Inferior parietal cortex (tissue), 1 donor: Measurements from ENCODE around the gene RPL18A.

Experiments used
- DNase-seq: peaks from one replicate; pipeline ENCODE4 v3.0.0-alpha.2; 2016; ENCODE audit errors: extremely low spot score

Gene RPL18A

DNA sequence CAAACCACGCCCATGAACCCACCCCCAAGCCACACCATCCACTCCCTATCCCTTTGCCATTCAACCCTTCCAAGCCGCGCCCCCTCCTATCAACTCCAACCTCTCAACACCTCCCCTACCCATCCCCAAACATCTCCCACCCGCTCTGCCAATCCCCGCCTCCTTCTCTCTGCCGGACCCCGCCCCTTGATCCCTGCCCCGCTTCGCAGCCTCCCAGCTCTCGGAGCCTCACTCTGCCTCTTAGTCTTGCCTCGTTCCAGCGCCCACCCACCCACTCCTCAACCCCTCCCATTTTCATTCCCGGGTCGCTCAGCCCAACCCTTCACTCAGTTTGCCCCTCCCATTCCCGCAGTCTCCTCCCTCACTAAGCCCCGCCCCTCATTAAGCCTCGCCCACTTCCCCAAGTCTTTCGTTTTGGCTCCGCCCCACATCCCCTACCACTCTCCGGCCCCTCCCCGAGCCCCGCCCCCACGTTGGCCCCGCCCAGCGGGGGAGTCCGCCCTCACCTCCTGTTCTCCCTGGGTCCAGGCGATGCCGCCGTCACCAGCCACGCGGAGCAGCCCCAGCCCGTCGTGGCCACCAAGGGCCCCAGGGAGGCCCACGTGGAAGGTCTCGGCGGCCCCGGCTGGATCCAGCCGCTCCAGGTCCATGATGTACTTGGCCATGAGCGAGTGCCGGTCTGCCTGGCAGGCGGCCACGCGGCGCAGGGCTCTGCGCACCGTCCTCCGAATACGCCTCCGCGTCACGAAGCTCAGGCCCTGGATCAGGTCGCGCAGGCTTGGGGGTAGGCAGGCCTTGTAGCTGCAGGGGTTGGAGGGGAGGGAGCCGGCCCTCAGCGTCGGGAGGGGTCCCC lies 17.7 kb upstream of the RPL18A start:
- peak; percentile 37 for DNase-seq

DNA sequence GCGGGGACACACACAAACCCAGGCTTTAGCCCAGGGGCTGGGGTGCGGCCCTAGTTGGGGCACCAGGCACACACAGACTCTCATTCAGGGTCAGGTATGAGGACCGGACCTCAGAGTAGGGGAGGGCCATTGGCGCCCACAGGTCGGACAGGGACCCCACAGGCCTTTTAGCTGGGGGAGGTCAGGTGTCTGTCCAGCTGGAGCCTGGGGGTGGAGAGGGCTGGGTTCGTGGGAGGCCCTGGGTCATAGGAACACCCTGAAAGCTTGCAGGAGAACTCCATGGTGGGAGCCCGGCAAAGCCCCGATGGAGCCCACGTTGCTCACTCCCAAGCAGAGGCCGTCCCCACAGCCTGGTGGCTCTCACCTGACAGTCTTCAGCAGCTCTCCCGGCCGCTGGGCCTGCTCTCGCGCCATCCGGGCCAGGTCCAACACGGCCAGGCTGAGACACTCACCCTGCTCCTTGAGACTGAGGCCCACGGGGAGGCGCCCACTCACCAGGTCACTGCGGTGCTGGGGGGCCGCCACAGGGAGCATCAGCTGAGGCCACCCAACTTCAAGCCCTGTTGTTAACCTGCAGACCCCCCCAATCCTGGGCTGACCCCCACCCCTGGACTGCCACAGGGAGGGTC lies 16.9 kb upstream of the RPL18A start:
- no peak for DNase-seq

DNA sequence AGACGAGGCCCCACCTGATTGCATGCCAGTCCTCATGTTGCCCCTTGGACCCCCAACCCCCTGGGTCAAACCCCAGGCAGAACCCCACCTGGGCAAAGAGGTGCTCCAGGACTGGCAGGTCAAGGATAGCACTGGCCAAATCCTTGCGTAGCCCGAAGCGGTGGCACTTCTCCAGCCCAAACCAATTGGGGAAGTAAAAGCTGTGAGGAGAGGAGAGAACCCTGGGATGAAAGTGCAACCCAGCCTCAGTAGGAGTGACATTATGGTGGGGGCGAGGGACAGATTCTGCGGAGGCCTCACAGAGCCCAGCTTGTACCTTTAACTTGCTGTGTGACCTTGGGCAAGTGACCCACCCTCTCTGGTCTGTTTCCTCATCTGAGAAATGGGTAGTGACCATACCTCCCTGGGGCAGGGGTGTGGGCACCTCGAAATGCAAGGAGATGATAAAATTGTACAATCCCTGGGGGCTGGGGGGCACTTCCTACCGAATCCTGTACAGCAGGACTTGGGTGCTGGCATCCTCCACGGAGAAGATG lies 16.4 kb upstream of the RPL18A start:
- no peak for DNase-seq

DNA sequence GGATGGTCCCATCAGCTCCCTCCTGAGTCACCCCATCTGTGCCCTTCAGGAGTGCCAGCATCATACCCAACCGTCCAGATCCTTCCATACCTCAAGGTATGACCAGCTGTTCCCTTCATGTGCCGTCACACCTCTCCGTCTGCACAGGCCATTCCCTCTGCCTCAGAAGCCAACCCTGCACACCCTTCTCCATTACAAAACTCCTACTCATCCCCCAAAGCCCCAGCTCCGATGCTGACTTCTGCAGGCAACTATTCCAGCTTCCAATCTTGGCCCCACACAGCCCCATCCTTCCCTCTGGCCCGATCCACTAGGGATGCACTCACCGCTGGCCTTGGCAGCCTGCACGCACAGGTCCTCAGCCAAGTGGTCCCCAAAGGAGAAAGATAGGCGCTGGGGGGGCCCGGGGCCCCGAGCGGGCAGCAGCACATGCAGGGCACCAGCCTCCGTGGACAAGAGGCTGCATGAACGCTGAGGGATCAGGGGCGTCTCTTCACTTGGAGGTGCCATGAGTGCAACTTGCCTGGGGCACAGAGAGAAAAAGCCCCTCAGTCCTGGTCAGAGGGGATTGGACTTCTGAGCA lies 15.7 kb upstream of the RPL18A start:
- no peak for DNase-seq

DNA sequence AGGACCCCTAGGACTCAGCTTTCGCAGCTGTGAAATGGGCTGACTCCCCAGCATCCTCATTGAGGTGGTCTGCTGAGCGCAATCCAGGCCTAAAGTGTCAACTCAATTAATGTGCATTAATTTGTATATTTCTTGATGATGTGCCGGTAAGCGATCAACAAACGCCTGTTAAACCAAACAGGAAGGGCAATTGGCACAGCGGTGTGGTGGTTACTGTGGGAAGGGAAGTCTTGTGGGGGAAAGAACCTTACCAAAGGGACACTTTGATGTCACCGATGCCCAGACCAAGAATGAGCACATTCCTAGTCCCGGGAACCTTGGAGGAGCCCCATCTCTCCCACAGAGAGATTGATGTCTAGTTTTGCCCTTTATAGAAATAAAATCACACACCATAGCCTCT lies 13.6 kb upstream of the RPL18A start:
- no peak for DNase-seq

GRCh38 chr19:17847538-17848366 lies 12.0 kb upstream of the RPL18A start, which contains the start of gene JAK3:
Gene JAK3, minus strand, starts transcription at chr19:17847982. Its CDS starts 3,565 bp downstream, at chr19:17844417.
- no peak for DNase-seq

DNA sequence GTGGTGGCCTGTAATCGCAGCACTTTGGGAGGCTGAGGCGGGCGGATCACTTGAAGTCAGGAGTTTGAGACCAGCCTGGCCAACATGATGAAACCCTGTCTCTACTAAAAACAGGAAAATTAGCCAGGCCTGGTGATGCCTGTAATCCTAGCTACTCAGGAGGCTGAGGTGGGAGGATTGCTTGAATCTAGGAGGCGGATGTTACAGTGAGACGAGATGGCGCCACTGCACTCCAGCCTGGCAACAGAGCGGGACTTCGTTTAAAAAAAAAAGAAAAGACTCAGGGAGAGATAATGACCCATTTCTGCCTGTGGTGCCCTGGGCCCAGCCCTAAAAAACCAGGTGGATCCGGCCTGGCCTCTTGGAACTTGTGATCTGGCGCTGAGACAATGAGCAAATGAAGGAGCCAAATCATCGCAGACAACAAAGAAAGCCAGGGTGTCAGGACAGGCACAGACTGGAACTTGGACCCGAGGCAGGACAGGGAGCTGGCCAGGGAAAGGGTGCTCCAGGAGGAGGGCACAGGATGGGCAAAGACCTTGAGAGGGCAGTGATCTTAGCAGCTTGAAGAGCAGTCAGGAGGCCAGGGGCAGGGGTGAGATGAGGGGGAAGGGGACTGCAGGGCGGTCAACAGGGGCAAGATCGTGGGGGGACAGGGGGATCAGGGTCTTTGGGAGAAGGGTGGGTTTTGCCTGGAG lies 11.0 kb upstream of the RPL18A start:
- no peak for DNase-seq

DNA sequence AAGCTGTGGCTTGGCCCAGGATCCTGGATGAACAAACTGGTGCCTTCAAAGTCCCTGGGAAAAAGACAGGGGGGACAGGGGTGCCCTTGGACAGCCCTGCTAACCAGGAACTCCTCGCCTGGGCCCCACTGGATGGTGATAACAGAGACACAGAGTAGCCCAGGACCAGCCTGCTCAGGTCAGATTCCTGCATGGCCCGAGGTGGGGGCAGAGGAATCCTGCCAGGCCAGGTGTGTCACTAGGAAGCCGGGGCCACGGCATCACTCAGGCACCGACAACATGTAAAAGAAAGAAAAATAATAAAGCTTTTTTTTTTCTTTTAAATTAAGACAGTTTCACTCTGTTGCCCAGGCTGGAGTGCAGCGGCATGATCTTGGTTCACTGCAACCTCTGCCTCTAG lies 5.6 kb upstream of the RPL18A start:
- no peak for DNase-seq

DNA sequence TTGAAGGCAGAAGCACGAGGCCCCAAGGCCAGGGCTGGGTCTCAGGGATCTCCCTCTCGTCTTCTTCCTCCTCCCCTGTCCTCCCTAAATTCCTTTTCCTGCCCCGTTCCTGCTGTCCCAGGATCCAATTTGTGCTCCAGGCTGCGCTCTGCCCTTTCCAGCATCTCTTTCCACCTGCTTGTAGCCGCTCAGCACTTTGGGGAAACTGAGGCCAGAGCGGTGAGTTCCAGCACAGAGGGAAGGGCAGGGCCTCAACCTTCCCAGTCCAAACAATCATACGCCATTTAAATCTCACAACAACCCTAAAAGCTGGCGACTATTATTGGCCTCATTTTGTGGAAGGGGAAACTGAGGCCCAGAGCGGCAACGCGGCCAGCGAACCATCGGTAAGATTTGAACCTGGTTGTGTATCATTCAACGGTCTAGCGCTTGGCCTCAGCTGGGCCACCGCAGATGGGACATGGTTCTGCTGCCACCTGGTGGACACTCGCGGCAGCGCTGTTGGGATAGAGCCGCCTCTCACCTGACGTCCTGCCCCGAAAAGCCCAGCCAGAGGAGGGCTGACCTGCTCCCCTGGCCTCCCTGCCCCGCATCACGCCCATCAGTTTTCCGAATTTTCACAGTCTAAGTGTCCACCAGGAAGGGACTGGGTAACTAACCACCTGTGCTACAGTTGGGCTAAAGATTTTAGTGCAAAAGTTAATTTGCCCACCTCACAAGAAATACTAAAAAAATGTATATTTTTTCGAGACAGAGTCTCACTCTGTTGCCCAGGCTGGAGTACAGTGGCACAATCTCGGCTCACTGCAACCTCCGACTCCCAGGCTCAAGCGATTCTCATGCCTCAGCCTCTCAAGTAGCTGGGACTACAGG lies 4.2 kb upstream of the RPL18A start:
- DNase-seq: peak; percentile 85

GRCh38 chr19:17860331-17860992 lies 752 bp downstream of the RPL18A start:
- no peak for DNase-seq

- DNase-seq: no peak
Measured at GRCh38 chr19:17860993-17861360, 1.3 kb downstream of the RPL18A start.

DNA sequence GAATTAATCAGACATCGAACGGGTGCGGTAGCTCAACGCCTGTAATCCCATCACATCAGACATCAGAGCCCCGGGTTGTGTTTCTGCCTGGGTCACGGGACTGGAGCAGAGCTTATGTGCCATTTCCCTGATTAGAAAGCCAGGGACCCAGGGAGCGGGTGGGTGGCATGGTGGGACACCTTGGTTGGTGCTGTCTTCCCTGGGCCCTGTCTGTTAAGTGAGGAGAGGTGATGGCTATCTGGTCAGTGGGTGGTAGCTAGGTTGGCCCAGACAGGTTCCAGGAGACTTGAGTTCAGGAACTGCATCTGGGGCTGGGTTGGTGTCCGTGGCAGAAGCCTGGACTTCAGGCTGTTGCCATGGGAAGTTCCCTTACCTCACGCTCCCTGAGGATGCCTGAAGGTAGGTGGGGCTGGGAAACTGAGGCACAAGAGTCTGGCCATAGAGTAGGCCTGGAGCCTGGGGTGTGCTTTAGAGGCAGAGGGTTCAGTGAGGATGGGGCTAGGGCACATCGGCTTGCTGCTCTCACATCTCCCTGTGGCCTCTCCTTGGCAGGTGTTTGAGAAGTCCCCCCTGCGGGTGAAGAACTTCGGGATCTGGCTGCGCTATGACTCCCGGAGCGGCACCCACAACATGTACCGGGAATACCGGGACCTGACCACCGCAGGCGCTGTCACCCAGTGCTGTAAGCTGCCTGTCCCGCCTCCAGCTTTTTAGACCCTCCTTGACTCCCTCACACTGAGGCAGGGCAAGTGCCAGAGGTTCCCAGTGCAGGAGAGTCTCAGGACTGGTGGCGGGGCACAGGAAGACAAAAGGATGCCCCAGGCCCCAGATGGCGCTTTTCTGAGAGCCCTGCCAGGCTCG lies 2.1 kb downstream of the RPL18A start:
- DNase-seq: no peak

- DNase-seq: no peak
Measured at GRCh38 chr19:17862711-17863519, 3.2 kb downstream of the RPL18A start.

DNA sequence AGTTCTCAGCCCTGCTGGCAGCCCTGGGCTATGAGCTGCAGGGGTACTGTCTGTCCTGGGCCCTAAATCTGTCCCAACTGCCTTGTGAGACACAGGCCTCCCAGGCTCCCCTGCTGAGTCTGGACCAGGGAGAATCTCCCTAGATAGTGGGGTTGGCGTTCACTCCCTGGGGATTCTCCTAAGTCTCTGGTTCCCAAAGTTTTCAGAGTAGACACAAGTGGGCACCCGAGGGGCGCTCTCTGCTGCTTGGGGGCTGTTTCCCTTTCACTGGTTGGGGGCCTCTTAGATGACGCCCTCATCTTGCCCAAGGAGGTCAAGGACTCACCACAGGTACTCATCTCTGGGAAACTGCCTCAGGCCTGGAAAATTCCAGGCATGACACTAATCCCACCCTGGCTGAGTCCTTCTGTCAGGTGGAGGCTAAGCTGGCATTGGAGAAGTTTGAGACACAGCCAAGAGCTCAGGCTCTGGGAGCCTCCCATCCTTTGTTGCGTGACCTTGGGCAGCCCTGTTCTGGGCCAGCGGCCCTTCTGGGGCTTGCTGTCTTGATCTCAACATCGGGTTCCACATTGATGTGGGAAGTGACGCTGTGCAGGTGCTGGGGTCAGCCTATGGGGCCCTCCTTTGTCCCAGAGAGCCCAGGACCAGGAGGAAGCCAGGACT lies 3.9 kb downstream of the RPL18A start:
- no peak for DNase-seq

GRCh38 chr19:17865364-17866311 lies 5.9 kb downstream of the RPL18A start:
- no peak for DNase-seq

- DNase-seq: no peak
Measured at GRCh38 chr19:17866312-17866963, 6.7 kb downstream of the RPL18A start.
